H1 (cell line): ENCODE measurements around the gene TROAP. TPM values are rescaled to one million over a fixed set of nuclear protein-coding genes. Genes with fewer than 3 reads are reported as not detected.

Experiments used
- CTCF ChIA-PET: fragments of 300-600 bp; sonication (Branson Sonifier 250); formaldehyde crosslinking; loops from one replicate; lab custom pipeline; 2021; ENCODE audit not compliant: partially characterized antibody; lab: Charles Lee
- POLR2A ChIA-PET: fragments of 300-600 bp; sonication (Branson Sonifier 250); formaldehyde crosslinking; loops from one replicate; lab custom pipeline; 2021; ENCODE audit warnings: inconsistent platforms; ENCODE audit not compliant: partially characterized antibody; lab: Charles Lee
- DNase-seq, 2 experiments: peaks; one replicate each; pipeline versions ENCODE4 v3.0.0 to v3.0.0-alpha.2; 2010 to 2022; ENCODE audit warnings: low spot score in 2 of 2, low read depth in 1 of 2, mixed read lengths in 1 of 2
- FAIRE-seq: peaks from 2 replicates; lab custom pipeline; 2011; peaks lifted over from hg19 to GRCh38; lab: Jason Lieb, UNC
- H2AFZ ChIP-seq: 2 replicates; pipeline ENCODE4 v1.8.1; 2012; ENCODE audit warnings: low read length, inconsistent platforms
- H2AK5ac ChIP-seq: 2 replicates; pipeline ENCODE4 v1.6.1; 2013; ENCODE audit warnings: low read depth, low read length
- H2BK120ac ChIP-seq: replicated peaks from 2 replicates; pipeline ENCODE3; 2013; ENCODE audit warnings: low read depth, low read length, inconsistent platforms
- H2BK12ac ChIP-seq: 2 replicates; pipeline ENCODE4 v1.6.1; 2013; ENCODE audit warnings: low read depth, low read length
- H2BK15ac ChIP-seq: 2 replicates; pipeline ENCODE4 v1.6.1; 2013; ENCODE audit warnings: low read length
- H2BK20ac ChIP-seq: 2 replicates; pipeline ENCODE4 v1.6.1; 2013; ENCODE audit warnings: low read length
- H2BK5ac ChIP-seq: 2 replicates; pipeline ENCODE4 v1.6.1; 2013; ENCODE audit warnings: low read depth, low read length
- H3K14ac ChIP-seq: 2 replicates; pipeline ENCODE4 v1.6.1; 2013; ENCODE audit warnings: inconsistent platforms; ENCODE audit not compliant: insufficient read length
- H3K18ac ChIP-seq: 2 replicates; pipeline ENCODE4 v1.6.1; 2013; ENCODE audit warnings: low read length; ENCODE audit errors: extremely low read depth
- H3K23ac ChIP-seq: 2 replicates; pipeline ENCODE4 v1.6.1; 2013; ENCODE audit warnings: inconsistent platforms; ENCODE audit not compliant: insufficient read length
- H3K23me2 ChIP-seq: 2 replicates; pipeline ENCODE4 v1.6.1; 2013; ENCODE audit warnings: low read depth, low read length
- H3K27ac ChIP-seq: 2 replicates; pipeline ENCODE4 v1.6.1; 2011; ENCODE audit warnings: low read depth, low read length, inconsistent platforms
- H3K27me3 ChIP-seq, 4 experiments: replicated peaks in 1 of 4; 1 replicate in 1 of 4; 2 replicates in 3 of 4; pipeline versions ENCODE4 v1.6.1 to v1.8.1; 2011 to 2013; ENCODE audit warnings: low read length in 3 of 4, mild to moderate bottlenecking in 3 of 4, inconsistent platforms in 2 of 4, mixed read lengths in 2 of 4, moderate library complexity in 1 of 4; ENCODE audit not compliant: control insufficient read depth in 3 of 4, insufficient read depth in 3 of 4; ENCODE audit errors: extremely low read depth in 1 of 4
- H3K36me3 ChIP-seq, 4 experiments: 2 replicates each; pipeline versions ENCODE4 v1.6.1 to v1.8.1; 2011 to 2013; ENCODE audit warnings: mild to moderate bottlenecking in 4 of 4, low read length in 3 of 4, moderate library complexity in 2 of 4, control low read depth in 1 of 4, inconsistent platforms in 1 of 4; ENCODE audit not compliant: insufficient read depth in 4 of 4, control insufficient read depth in 2 of 4
- H3K4ac ChIP-seq: replicated peaks from 2 replicates; pipeline ENCODE3; 2013; ENCODE audit warnings: low read length, low read depth, mixed read lengths, inconsistent platforms; ENCODE audit not compliant: insufficient read length
- H3K4me1 ChIP-seq, 4 experiments: replicated peaks in 1 of 4; 1 replicate in 1 of 4; 2 replicates in 3 of 4; pipeline versions ENCODE4 v1.6.1 to v1.8.1; 2011 to 2013; ENCODE audit warnings: low read length in 3 of 4, inconsistent platforms in 2 of 4, mixed read lengths in 1 of 4; ENCODE audit not compliant: insufficient read depth in 4 of 4, control insufficient read depth in 3 of 4
- H3K4me2 ChIP-seq, 2 experiments: 2 replicates each; pipeline versions ENCODE4 v1.6.1 to v1.8.1; 2011 to 2013; ENCODE audit warnings: low read depth in 2 of 2, low read length in 2 of 2, control low read depth in 1 of 2, inconsistent platforms in 1 of 2, mild to moderate bottlenecking in 1 of 2; ENCODE audit not compliant: insufficient read depth in 1 of 2
- H3K4me3 ChIP-seq, 4 experiments: fragments of 200-600, 300-600 bp in 1 of 4; sonication (generic), shearing (Covaris generic), sonication (Bioruptor Twin) in 1 of 4; 2 replicates each; pipeline versions ENCODE4 v1.5.1 to v1.8.1; 2011 to 2016; ENCODE audit warnings: low read length in 4 of 4, low read depth in 3 of 4, control low read depth in 2 of 4, inconsistent platforms in 2 of 4, mild to moderate bottlenecking in 2 of 4, mixed read lengths in 1 of 4, moderate library complexity in 1 of 4; ENCODE audit not compliant: insufficient read depth in 2 of 4; ENCODE audit errors: extremely low read depth in 1 of 4
- H3K56ac ChIP-seq: replicated peaks from 2 replicates; pipeline ENCODE3; 2013; ENCODE audit warnings: low read depth, mild to moderate bottlenecking, mixed read lengths, low read length, inconsistent platforms; ENCODE audit not compliant: insufficient read length
- H3K79me1 ChIP-seq: 2 replicates; pipeline ENCODE4 v1.6.1; 2013; ENCODE audit warnings: low read depth, low read length, control low read depth
- H3K79me2 ChIP-seq, 2 experiments: 2 replicates each; pipeline versions ENCODE4 v1.6.1 to v1.8.1; 2012 to 2013; ENCODE audit warnings: low read length in 2 of 2, mild to moderate bottlenecking in 2 of 2, inconsistent platforms in 1 of 2; ENCODE audit not compliant: insufficient read depth in 2 of 2, control insufficient read depth in 1 of 2
- H3K9ac ChIP-seq, 4 experiments: replicated peaks in 1 of 4; 1 replicate in 1 of 4; 2 replicates in 3 of 4; pipeline versions ENCODE4 v1.6.1 to v1.8.1; 2011 to 2013; ENCODE audit warnings: low read depth in 3 of 4, low read length in 3 of 4, control low read depth in 2 of 4, mild to moderate bottlenecking in 2 of 4, moderate library complexity in 2 of 4, inconsistent platforms in 1 of 4; ENCODE audit errors: extremely low read depth in 1 of 4
- H3K9me3 ChIP-seq, 2 experiments: 2 replicates each; pipeline versions ENCODE4 v1.6.1 to v1.8.1; 2012 to 2013; ENCODE audit warnings: mild to moderate bottlenecking in 2 of 2, moderate library complexity in 2 of 2, control low read depth in 1 of 2, inconsistent platforms in 1 of 2, low read depth in 1 of 2, low read length in 1 of 2, mixed read lengths in 1 of 2; ENCODE audit not compliant: insufficient read depth in 2 of 2
- H4K20me1 ChIP-seq, 2 experiments: replicated peaks in 1 of 2; 2 replicates each; pipeline versions ENCODE3 to v1.8.1; 2011 to 2013; ENCODE audit warnings: inconsistent platforms in 2 of 2, low read length in 2 of 2, mild to moderate bottlenecking in 1 of 2; ENCODE audit not compliant: insufficient read depth in 2 of 2, control insufficient read depth in 1 of 2
- H4K5ac ChIP-seq: 2 replicates; pipeline ENCODE4 v1.6.1; 2013; ENCODE audit warnings: low read length, low read depth, mixed read lengths, inconsistent platforms; ENCODE audit not compliant: insufficient read length
- H4K8ac ChIP-seq: 2 replicates; pipeline ENCODE4 v1.8.0; 2013; ENCODE audit warnings: mild to moderate bottlenecking, moderate library complexity, low read length, inconsistent platforms; ENCODE audit not compliant: insufficient read depth; ENCODE audit errors: extremely low read depth
- H4K91ac ChIP-seq: replicated peaks from 2 replicates; pipeline ENCODE3; 2013; ENCODE audit warnings: low read length, mixed read lengths, inconsistent platforms; ENCODE audit not compliant: insufficient read length
- ATF2 ChIP-seq: IDR thresholded peaks from 2 replicates; pipeline ENCODE4 v1.6.1; 2012; ENCODE audit warnings: low read length, inconsistent platforms
- JUN ChIP-seq: IDR thresholded peaks from 2 replicates; pipeline ENCODE4 v1.6.1; 2011; ENCODE audit warnings: low read depth, mild to moderate bottlenecking, improper control_type of control experiment, low read length
- WGBS, 2 experiments: shearing (Covaris generic) in 1 of 2; methylation state at CpG; one replicate each; pipeline versions ENCODE4 v1.1.6 to v1.1.7; 2013 to 2015; ENCODE audit warnings: low lambda C conversion rate in 2 of 2, mixed read lengths in 2 of 2, inconsistent platforms in 1 of 2, low coverage in 1 of 2, missing lambda C conversion rate in 1 of 2; ENCODE audit not compliant: insufficient replicate concordance in 2 of 2, insufficient coverage in 1 of 2, insufficient read length in 1 of 2; ENCODE audit errors: extremely low coverage in 1 of 2, missing lambda C conversion rate in 1 of 2; 5-methylcytosine and 5-hydroxymethylcytosine counted together
- polyA plus RNA-seq, 7 experiments: library from polyadenylated mRNA; depleted of rRNA in 3 of 7; stranded (reverse) in 5 of 7; unstranded in 2 of 7; fragments of >200 nt in 5 of 7; fragments of 200-250 nt in 2 of 7; gene quantifications; 1 replicate in 5 of 7; 2 replicates in 1 of 7; 4 replicates in 1 of 7; pipeline versions ENCODE4 v1.2.1 to v1.2.3, GENCODE V29; 2011 to 2013; ENCODE audit warnings: missing spikeins in 2 of 7, mixed read lengths in 2 of 7
- total RNA-seq: library from RNA; stranded (reverse); fragmentation: NEBNext Ultra II Directional; extraction: Animal tissue kit (Norgen Biotek cat#: 25700); gene quantifications from 2 replicates; pipeline ENCODE4 v1.2.1, GENCODE V29; 2021

Gene TROAP
- total and polyA plus RNA-seq, 2 of the 8 experiments (the other 6 are each of a cell fraction or from before 2014, with no cell fraction given), result 36.7 to 52.0 TPM

DNA sequence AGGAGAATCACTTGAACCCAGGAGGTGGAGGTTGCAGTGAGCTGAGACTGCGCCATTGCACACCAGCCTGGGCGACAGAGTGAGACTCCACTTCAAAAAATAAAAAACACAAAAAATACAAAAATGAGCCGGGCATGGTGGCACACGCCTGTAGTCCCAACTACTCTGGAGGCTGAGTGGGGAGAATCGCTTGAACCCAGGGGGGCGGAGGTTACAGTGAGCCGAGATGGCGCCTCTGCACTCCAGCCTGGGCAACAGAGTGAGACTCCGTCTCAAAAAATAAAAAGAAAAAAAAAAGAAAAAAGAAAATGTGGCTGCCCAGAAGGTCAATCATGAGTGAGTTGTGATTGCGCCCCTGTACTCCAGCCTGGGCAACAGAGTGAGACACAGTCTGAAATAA is 32.9 kb downstream of the TROAP start:
- Histone ChIP-seq H3K4me2 (no peak overlapping the region), H2BK20ac (no peak overlapping the region), H3K9ac (no peak overlapping the region), H4K20me1 (no peaks in the 10 kb centered on the region), H3K79me2 (no peaks in the 10 kb centered on the region), H2AK5ac (no peak overlapping the region), H3K9me3 (no peaks in the 10 kb centered on the region), H2BK5ac (no peak overlapping the region), H2BK15ac (no peak overlapping the region), H3K79me1 (no peaks in the 10 kb centered on the region), H3K18ac (no peak overlapping the region), H3K4me3 (no peak overlapping the region), H3K4me1 (peaks cover 0 to 3% (median 0%) of the 10 kb centered on the region in 4 experiments; a peak in 1 of 7 replicates), H4K91ac (no peak overlapping the region), H3K36me3 (no peaks in the 10 kb centered on the region), H2BK12ac (no peak overlapping the region), H3K27ac (no peak overlapping the region), H3K23me2 (no peaks in the 10 kb centered on the region), H2AFZ (no peak overlapping the region), H2BK120ac (no peak overlapping the region), H3K4ac (no peak overlapping the region), H3K23ac (no peak overlapping the region), H3K56ac (no peak overlapping the region), H3K14ac (no peak overlapping the region), H4K8ac (no peak overlapping the region), H3K27me3 (no peaks in the 10 kb centered on the region), H4K5ac (no peak overlapping the region)
- DNase-seq (no peak), FAIRE-seq (no peak)
- no peak for TF ChIP-seq ATF2
- no peak for TF ChIP-seq JUN
- ChIA-PET CTCF (interaction anchor here (1.2 to 26.7 kb wide), 9 partner anchors 9 to 200 kb away, joined by 3 to 538 read pairs (median 29); partner anchors contain the start of genes DNAJC22 and PRPH), POLR2A (no interaction called here)
- WGBS, 2 experiments, result 91% methylated on average over 10 of the region's 10 CpGs; no CpG with 5 or more reads in 1 of the 2 experiments
